Peyer's patch (tissue), 4 donors: ENCODE data around the gene LIMS2.

ENCODE experiments used
- POLR2A ChIP-seq, 2 donors: fragments of 450-650 bp; IDR thresholded peaks; one replicate each; pipeline ENCODE4 v1.5.1; 2017; ENCODE audit warnings: antibody characterized with exemption in 2 of 2, mild to moderate bottlenecking in 2 of 2, moderate library complexity in 2 of 2
- TF ChIP-seq, protein P1 (sequence below), 6 experiments: fragments of 450-650 bp in 4 of 6; fragments of 200-600 bp in 2 of 6; sonication (generic) in 1 of 6; IDR thresholded peaks; one replicate each; pipeline ENCODE4 v1.5.1; 2017 to 2019; ENCODE audit warnings: antibody characterized with exemption in 6 of 6, mild to moderate bottlenecking in 3 of 6, moderate library complexity in 1 of 6

DNA sequence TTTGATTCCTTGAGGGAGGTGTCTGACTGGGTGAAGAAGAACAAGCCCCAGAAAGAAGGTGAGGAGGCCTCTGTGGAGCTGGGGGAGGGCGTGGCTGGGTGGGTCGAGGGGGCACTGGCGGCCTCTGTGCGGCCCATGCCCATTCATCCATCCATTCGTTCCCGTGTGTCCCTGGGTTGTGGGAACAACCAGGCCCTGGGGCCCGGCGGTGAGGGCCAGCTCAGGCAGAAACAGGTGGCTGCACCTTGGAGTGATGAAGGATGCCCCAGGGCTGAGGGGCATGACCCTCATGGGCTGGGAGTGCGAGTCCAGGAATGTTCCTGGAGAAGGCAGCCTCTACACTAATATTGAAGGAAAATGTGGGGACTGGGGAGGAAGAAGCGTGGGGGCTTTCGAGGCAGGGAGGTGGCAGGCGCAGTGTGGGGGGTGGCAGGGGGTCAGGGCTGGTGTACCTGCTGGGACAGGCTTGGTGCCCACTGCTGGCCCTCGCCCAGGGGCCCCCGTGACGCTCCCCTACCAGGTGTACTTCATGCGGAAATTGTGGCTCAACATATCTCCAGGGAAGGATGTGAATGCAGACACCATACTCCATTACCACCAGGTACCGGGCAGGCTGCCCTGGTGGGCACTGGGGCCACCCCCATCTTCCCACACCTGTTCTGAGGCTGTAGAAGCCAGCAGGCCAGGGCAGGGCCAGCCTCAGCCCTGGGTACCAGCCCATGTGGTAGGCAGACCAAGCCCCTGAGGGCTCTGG lies 40.5 kb downstream of the LIMS2 start:
- TF ChIP-seq, protein P1, sequence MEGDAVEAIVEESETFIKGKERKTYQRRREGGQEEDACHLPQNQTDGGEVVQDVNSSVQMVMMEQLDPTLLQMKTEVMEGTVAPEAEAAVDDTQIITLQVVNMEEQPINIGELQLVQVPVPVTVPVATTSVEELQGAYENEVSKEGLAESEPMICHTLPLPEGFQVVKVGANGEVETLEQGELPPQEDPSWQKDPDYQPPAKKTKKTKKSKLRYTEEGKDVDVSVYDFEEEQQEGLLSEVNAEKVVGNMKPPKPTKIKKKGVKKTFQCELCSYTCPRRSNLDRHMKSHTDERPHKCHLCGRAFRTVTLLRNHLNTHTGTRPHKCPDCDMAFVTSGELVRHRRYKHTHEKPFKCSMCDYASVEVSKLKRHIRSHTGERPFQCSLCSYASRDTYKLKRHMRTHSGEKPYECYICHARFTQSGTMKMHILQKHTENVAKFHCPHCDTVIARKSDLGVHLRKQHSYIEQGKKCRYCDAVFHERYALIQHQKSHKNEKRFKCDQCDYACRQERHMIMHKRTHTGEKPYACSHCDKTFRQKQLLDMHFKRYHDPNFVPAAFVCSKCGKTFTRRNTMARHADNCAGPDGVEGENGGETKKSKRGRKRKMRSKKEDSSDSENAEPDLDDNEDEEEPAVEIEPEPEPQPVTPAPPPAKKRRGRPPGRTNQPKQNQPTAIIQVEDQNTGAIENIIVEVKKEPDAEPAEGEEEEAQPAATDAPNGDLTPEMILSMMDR (IDR thresholded peaks at IDR 0.05), result no peak
- no peak for TF ChIP-seq POLR2A (IDR thresholded peaks at IDR 0.05)
